Activated T-cell treated with anti-CD3 and anti-CD28 coated beads, Interleukin-2, amount 50 U/mL, for 24 hours (primary cell): Measurements from ENCODE around the gene WAC.
"Not testable (repeated sequence)": the region's sequence is repeated elsewhere in the genome, so short reads cannot be mapped to it uniquely, and the experiment has no call there.

Experiments used
- DNase-seq: peaks from one replicate; pipeline ENCODE4 v3.0.0-alpha.2; 2020
- H3K27ac Mint-ChIP-seq: 2 replicates; pipeline ENCODE4 v1.8.0; 2020; ENCODE audit warnings: mild to moderate bottlenecking, mixed read lengths
- H3K27me3 Mint-ChIP-seq: 2 replicates; pipeline ENCODE4 v1.8.0; 2020; ENCODE audit warnings: mixed read lengths
- H3K36me3 Mint-ChIP-seq: 2 replicates; pipeline ENCODE4 v1.8.0; 2020; ENCODE audit warnings: low read depth, mixed read lengths
- H3K4me1 Mint-ChIP-seq: 2 replicates; pipeline ENCODE4 v1.8.0; 2020; ENCODE audit warnings: low read depth, mixed read lengths
- H3K4me3 Mint-ChIP-seq: 2 replicates; pipeline ENCODE4 v1.8.0; 2020; ENCODE audit warnings: mild to moderate bottlenecking, moderate library complexity, mixed read lengths
- H3K9me3 Mint-ChIP-seq: 2 replicates; pipeline ENCODE4 v1.8.0; 2020; ENCODE audit warnings: mixed read lengths

The WAC gene

GRCh38 chr10:28508304-28508925, 24.5 kb upstream of the WAC start:
- Mint-ChIP-seq H3K27me3 (peaks cover 6% of the 10 kb centered on the region), H3K4me1 (no peaks in the 10 kb centered on the region), H3K36me3 (no peaks in the 10 kb centered on the region), H3K9me3 (no peaks in the 10 kb centered on the region), H3K27ac (no peak overlapping the region), H3K4me3 (no peak overlapping the region)
- DNase-seq = no peak

DNA sequence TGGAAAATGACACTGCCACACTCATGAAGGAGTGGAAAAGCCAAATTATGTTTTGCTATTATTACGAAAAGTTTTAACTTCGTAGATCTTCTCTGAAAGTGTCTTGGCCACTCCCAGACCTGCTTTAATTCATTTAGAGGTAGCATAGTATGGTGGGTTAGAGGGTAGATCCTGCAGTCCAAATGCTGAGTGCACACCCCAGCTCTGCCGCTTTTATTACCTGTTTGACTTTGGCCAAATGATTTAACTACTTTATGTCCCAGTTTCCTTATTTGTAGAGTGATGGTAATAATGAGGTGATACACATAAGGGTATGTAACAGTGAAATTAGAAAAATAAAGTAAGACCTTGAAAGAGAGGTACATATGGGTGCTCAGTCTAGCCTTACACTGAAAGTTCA, 23.6 kb upstream of the WAC start:
- Mint-ChIP-seq H3K9me3 (no peaks in the 10 kb centered on the region), H3K27ac (no peak overlapping the region), H3K4me3 (no peak overlapping the region), H3K27me3 (peaks cover 6% of the 10 kb centered on the region), H3K36me3 (no peaks in the 10 kb centered on the region), H3K4me1 (no peaks in the 10 kb centered on the region)
- no peak for DNase-seq

DNA sequence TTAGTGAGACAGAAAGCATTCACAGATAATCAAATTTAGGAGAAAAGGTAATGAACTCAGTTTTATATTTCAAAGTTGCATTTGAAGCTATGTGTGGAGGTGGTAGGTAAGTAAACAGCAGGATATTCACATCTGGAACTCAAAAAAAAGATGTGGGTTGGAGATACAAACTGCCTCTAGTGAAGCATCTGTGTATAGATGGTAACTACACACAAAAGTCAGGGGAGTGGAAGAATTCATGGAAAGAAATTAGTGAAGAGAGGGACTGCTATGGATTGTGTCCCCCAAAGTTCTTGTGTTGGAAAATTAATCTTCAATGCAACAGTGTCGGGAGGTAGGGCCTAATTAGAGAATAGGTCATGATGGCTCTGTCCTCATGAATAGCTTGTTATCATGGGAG, 18.3 kb upstream of the WAC start:
- Mint-ChIP-seq H3K9me3 (peaks cover 20% of the 10 kb centered on the region), H3K36me3 (no peaks in the 10 kb centered on the region), H3K27ac (no peak overlapping the region), H3K27me3 (no peaks in the 10 kb centered on the region), H3K4me3 (no peak overlapping the region), H3K4me1 (no peaks in the 10 kb centered on the region)
- no peak for DNase-seq

GRCh38 chr10:28520346-28520745, 12.6 kb upstream of the WAC start:
- Mint-ChIP-seq H3K36me3 (peaks cover 24% of the 10 kb centered on the region), H3K4me3 (no peak overlapping the region), H3K4me1 (no peaks in the 10 kb centered on the region), H3K27me3 (no peaks in the 10 kb centered on the region), H3K9me3 (peaks cover 33% of the 10 kb centered on the region), H3K27ac (no peak overlapping the region)
- no peak for DNase-seq

GRCh38 chr10:28520828-28521227, 12.1 kb upstream of the WAC start:
- H3K9me3 Mint-ChIP-seq = peaks cover 30% of the 10 kb centered on the region

DNA sequence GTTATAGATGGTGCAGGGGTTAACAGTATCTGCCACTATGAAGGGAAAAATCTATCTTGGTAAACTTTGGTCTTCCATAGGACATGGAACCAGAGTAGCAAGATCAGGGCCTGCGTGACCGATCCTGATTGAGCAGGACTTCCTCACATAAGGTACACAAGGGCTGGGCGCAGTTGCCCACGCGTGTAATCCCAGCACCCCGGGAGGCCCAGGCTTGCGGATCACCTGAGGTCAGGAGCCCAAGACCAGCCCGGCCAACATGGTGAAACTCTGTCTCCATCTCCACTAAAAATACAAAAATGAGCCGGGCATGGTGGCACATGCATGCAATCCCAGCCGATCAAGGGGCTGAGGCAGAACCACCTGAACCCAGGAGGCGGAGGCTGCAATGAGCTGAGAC, 11.0 kb upstream of the WAC start:
- H3K4me3 Mint-ChIP-seq, H3K27ac Mint-ChIP-seq, DNase-seq, H3K4me1 Mint-ChIP-seq, H3K27me3 Mint-ChIP-seq: not testable (repeated sequence)
- Mint-ChIP-seq H3K9me3 (peaks cover 25% of the 10 kb centered on the region), H3K36me3 (peaks cover 38% of the 10 kb centered on the region)

More at GRCh38 chr10:28520828-28521227, 12.1 kb upstream of the WAC start:
- not testable (repeated sequence) for DNase-seq, H3K4me1 Mint-ChIP-seq, H3K27ac Mint-ChIP-seq, H3K4me3 Mint-ChIP-seq, H3K27me3 Mint-ChIP-seq
- H3K36me3 Mint-ChIP-seq = peaks cover 29% of the 10 kb centered on the region

DNA sequence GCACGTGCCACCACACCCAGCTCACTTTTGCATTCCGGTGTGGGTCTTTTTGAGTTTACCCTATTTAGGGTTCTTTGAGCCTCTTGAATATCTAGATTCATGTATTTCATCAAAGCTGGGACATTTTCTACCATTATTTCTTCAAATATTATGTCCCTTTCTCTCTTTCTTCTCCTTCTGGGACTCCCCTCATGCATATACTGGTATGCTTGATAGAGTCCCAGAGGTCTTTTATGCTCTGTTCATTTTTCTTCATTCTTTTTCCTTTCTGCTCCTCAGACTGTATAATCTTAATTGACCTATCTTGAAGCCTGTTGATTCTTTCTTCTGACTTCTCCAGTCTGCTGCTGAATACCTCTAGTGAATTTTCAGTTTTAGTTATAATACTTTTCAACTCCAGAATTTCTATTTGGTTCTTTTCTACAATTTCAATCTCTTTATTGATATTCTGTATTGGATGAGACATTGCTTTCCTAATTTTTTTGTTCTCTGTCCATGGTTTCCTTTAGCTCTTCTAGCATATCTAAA, 9.1 kb upstream of the WAC start:
- peaks cover 1% of the 10 kb centered on the region for H3K4me1 Mint-ChIP-seq
- peaks cover 13% of the 10 kb centered on the region for H3K9me3 Mint-ChIP-seq
- no peak overlapping the region for H3K27ac Mint-ChIP-seq
- H3K27me3 Mint-ChIP-seq = no peaks in the 10 kb centered on the region
- peaks cover 39% of the 10 kb centered on the region for H3K36me3 Mint-ChIP-seq
- no peak for DNase-seq
- no peak overlapping the region for H3K4me3 Mint-ChIP-seq

GRCh38 chr10:28530751-28531150, 2.2 kb upstream of the WAC start:
- Mint-ChIP-seq H3K36me3 (peaks cover 56% of the 10 kb centered on the region), H3K27me3 (no peaks in the 10 kb centered on the region), H3K27ac (peak overlapping the region; percentile 98), H3K4me3 (peak overlapping the region; percentile 98), H3K4me1 (peaks cover 41% of the 10 kb centered on the region), H3K9me3 (no peaks in the 10 kb centered on the region)
- DNase-seq = no peak

DNA sequence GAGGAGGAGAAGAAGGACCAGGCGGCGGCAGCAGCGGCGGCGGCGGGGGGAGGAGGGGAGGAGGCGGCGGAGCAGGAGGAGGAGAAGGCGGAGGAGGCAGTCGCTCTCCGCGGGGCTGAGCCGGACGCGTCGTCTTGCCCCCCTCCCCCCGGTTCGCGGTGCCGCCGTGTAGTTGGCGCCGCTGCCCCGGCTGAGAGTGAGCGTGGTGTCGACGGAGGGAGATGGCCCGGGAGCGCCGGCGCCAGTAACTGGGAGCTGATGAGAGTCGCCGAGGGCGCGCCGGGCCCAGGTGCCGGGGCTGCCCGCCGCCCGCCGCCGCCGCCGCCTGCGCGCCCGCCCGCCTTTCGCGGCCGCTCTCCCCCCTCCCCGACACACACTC, 257 bp downstream of the WAC start:
- no peak for DNase-seq
- Mint-ChIP-seq H3K4me1 (peaks cover 60% of the 10 kb centered on the region), H3K27me3 (no peaks in the 10 kb centered on the region), H3K36me3 (peaks cover 71% of the 10 kb centered on the region), H3K9me3 (no peaks in the 10 kb centered on the region), H3K27ac (peak overlapping the region; percentile 100), H3K4me3 (peak overlapping the region; percentile 98)

GRCh38 chr10:28533571-28534304, 820 bp downstream of the WAC start:
- H3K27ac Mint-ChIP-seq = peak overlapping the region; percentile 100
- no peaks in the 10 kb centered on the region for H3K9me3 Mint-ChIP-seq
- DNase-seq = peak; percentile 80
- peaks cover 59% of the 10 kb centered on the region for H3K4me1 Mint-ChIP-seq
- H3K27me3 Mint-ChIP-seq = no peaks in the 10 kb centered on the region
- H3K36me3 Mint-ChIP-seq = peaks cover 75% of the 10 kb centered on the region
- peak overlapping the region; percentile 98 for H3K4me3 Mint-ChIP-seq

DNA sequence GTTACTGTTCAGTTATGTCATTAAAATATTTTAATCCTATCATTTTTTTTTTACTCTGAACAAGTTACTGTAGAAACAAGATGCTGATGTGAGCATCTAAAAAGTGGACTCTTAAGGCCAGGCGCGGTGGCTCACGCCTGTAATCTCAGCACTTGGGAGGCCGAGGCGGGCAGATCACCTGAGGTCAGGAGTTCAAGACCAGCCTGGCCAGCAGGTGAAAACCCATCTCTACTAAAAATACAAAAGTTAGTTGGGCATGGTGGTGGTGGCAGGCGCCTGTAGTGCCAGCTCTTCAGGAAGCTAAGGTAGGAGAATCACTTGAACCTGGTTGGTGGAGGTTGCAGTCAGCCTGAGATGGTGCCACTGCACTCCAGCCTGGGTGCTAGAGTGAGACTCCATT, 2.9 kb downstream of the WAC start:
- peak overlapping the region; percentile 63 for H3K27ac Mint-ChIP-seq

DNA sequence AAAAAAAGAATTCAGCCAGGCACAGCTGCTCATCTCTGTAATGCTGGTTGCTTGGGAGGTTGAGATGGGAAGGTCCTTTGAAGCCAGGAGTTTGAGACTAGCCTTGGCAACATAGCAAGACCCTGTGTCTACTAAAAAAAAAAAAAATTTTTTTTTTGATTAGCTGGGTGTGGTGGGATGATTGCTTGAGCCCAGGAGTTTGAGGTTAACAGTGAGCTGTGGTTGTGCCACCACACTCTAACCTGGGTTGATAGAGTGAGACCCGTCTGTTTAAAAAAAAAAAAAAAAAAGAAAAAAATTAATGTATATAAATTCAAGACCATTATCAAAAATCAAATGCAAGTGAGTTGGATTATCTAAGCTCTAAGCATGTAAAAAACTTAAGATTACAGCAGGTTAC, 5.7 kb downstream of the WAC start:
- Mint-ChIP-seq H3K27me3 (no peaks in the 10 kb centered on the region), H3K36me3 (peaks cover 95% of the 10 kb centered on the region), H3K9me3 (no peaks in the 10 kb centered on the region), H3K4me3 (no peak overlapping the region), H3K4me1 (peaks cover 69% of the 10 kb centered on the region), H3K27ac (no peak overlapping the region)
- no peak for DNase-seq

More for the DNA sequence above, 2.9 kb downstream of the WAC start:
- Mint-ChIP-seq H3K27me3 (no peaks in the 10 kb centered on the region), H3K9me3 (no peaks in the 10 kb centered on the region), H3K36me3 (peaks cover 85% of the 10 kb centered on the region), H3K4me3 (peak overlapping the region; percentile 98), H3K4me1 (peaks cover 56% of the 10 kb centered on the region)
- DNase-seq = no peak

GRCh38 chr10:28540145-28540544, 7.2 kb downstream of the WAC start:
- no peak overlapping the region for H3K4me3 Mint-ChIP-seq
- H3K4me1 Mint-ChIP-seq = peaks cover 74% of the 10 kb centered on the region
- no peaks in the 10 kb centered on the region for H3K9me3 Mint-ChIP-seq
- no peak overlapping the region for H3K27ac Mint-ChIP-seq
- no peaks in the 10 kb centered on the region for H3K27me3 Mint-ChIP-seq
- DNase-seq = no peak
- H3K36me3 Mint-ChIP-seq = peaks cover 96% of the 10 kb centered on the region

- peak overlapping the region; percentile 42 for H3K27ac Mint-ChIP-seq
- peaks cover 95% of the 10 kb centered on the region for H3K36me3 Mint-ChIP-seq
- no peak overlapping the region for H3K4me3 Mint-ChIP-seq
- H3K4me1 Mint-ChIP-seq = peaks cover 72% of the 10 kb centered on the region
- H3K27me3 Mint-ChIP-seq = no peaks in the 10 kb centered on the region
- DNase-seq = no peak
- H3K9me3 Mint-ChIP-seq = no peaks in the 10 kb centered on the region
Observed at GRCh38 chr10:28541717-28542365, 8.9 kb downstream of the WAC start.

GRCh38 chr10:28542728-28543127, 9.8 kb downstream of the WAC start:
- Mint-ChIP-seq H3K4me3 (no peak overlapping the region), H3K27ac (peak overlapping the region; percentile 59), H3K27me3 (no peaks in the 10 kb centered on the region), H3K4me1 (peaks cover 66% of the 10 kb centered on the region), H3K9me3 (no peaks in the 10 kb centered on the region), H3K36me3 (peaks cover 94% of the 10 kb centered on the region)
- DNase-seq = no peak
